Neural progenitor cell (in vitro differentiated cells): Measurements from ENCODE around the gene NPB.

Experiments used
- EZH2 ChIP-seq: fragments of 200-600 bp; sonication (generic); IDR thresholded peaks from 2 replicates; pipeline ENCODE4 v1.6.1; 2017; ENCODE audit warnings: antibody characterized with exemption, mild to moderate bottlenecking, moderate library complexity
- TF ChIP-seq, protein P1 (sequence below): fragments of 200-600 bp; sonication (generic); IDR thresholded peaks from 2 replicates; pipeline ENCODE4 v1.5.1; 2017; ENCODE audit warnings: antibody characterized with exemption, mild to moderate bottlenecking

DNA sequence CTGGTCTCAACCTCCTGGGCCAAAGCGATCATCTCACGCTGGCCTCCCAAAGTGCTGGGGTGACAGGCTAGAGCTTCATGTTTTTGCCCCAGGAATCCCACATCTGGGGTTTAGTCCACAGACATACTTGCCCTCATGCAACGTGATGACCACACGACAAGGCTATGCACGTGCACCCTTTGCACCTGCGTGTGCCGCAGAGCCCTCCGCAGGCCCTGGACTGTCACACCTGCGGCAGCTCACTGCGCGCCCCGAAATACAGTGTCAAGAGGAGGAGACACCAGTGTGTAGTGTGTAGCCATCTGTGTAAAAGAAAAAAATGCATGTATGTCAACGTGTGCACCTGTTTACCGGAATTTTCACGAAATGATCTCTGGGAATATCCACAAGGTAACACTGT, 48.5 kb downstream of the NPB start:
- TF ChIP-seq, protein P1, sequence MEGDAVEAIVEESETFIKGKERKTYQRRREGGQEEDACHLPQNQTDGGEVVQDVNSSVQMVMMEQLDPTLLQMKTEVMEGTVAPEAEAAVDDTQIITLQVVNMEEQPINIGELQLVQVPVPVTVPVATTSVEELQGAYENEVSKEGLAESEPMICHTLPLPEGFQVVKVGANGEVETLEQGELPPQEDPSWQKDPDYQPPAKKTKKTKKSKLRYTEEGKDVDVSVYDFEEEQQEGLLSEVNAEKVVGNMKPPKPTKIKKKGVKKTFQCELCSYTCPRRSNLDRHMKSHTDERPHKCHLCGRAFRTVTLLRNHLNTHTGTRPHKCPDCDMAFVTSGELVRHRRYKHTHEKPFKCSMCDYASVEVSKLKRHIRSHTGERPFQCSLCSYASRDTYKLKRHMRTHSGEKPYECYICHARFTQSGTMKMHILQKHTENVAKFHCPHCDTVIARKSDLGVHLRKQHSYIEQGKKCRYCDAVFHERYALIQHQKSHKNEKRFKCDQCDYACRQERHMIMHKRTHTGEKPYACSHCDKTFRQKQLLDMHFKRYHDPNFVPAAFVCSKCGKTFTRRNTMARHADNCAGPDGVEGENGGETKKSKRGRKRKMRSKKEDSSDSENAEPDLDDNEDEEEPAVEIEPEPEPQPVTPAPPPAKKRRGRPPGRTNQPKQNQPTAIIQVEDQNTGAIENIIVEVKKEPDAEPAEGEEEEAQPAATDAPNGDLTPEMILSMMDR: no peak
- TF ChIP-seq EZH2: no peak
